GM21381 (cell line): ENCODE measurements around the gene ANKRD11.
A peak's percentile ranks its signal among the peaks of the same experiment; 100 is the strongest.

ENCODE experiments used
- ATAC-seq: cut with Tn5 transposase; IDR thresholded peaks from one replicate; pipeline ENCODE4 v1.9.1; 2021; ENCODE audit warnings: mild to moderate bottlenecking, moderate library complexity; ENCODE audit not compliant: unreplicated experiment

The ANKRD11 gene

DNA sequence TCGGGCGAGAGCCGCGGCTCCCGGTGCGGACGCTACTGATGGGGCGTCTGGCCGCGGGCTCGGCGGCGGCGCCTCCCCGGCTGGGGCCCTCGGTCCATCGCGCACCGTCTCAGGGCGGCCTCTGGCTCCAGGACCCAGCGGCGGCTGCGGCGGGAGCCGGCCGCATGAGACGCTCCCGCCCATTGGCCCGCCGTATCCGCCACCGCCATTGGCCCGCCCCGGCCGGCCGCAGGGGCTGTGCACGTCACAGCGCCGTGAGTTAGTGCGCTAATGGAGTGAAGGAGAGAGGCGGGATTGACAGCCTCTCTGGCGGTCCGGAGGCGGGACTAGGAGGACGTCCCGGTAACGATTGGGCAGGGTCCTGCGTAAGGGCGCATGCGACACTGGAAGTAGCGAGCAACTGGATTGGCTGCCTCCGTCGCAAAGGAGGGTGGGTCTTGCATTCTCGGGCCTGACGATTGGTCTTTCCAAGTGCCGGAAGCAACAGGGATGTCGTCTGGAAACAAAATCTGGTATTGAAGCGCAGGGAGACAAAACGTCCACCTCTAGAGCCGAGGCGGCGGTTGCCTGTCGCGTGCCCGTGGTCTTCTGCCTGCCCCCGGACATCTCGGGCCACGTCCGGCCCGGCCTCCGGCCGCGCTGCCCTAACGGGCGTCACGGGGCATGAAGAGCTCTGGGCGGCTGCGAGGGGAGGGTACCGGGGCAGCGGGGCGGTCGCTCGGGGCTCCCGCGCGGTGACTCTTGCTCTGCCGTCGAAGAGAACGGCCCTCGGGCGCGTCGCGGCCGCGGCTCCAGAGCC lies at the start of gene ANKRD11:
TSS of gene ANKRD11 (minus strand) at position 123 of the 799 bp plus-strand sequence. CDS start 173,542 bp downstream, outside the sequence.
- peak; percentile 80 for ATAC-seq

- ATAC-seq = no peak
Measured at GRCh38 chr16:89538286-89538685, 47.9 kb upstream of the ANKRD11 start.

DNA sequence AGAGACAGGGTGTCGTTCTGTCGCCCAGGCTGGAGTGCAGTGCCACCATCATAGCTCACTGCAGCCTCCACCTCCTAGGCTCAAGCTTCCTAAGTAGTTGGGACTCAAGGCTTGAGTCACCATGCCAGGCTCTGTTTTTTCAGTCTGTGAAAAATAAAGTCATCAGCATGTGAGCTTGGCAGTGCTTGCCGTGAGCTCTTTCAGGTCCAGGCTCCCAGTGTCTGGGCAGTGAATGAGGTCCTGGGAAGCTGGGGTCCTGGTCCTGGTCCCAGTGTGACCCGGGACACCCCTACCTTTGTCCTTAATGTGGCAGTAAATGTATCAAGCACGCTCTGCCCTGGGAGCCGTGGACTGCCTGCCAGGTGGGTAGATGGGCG lies 47.2 kb upstream of the ANKRD11 start:
- ATAC-seq = no peak

- ATAC-seq = no peak
Measured at GRCh38 chr16:89536886-89537548, 46.7 kb upstream of the ANKRD11 start.

DNA sequence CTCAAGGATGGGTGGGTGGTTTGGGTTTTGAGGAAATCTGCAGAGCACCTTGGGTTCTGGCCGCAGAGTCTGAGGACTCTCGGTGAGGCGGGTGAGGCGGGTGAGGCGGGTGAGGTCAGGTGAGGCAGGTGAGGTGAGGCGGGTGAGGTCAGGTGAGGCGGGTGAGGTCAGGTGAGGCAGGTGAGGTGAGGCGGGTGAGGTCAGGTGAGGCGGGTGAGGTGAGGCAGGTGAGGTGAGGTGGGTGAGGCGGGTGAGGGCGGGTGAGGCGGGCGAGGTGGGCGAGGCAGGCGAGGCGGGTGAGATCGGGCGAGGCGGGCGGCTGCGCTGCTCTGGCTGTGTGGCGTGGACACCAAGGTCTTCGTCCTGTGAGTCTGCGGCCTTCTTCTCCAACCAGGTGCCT lies 46.0 kb upstream of the ANKRD11 start:
- ATAC-seq = no peak

GRCh38 chr16:89534252-89534756 lies 43.9 kb upstream of the ANKRD11 start:
- ATAC-seq = no peak

DNA sequence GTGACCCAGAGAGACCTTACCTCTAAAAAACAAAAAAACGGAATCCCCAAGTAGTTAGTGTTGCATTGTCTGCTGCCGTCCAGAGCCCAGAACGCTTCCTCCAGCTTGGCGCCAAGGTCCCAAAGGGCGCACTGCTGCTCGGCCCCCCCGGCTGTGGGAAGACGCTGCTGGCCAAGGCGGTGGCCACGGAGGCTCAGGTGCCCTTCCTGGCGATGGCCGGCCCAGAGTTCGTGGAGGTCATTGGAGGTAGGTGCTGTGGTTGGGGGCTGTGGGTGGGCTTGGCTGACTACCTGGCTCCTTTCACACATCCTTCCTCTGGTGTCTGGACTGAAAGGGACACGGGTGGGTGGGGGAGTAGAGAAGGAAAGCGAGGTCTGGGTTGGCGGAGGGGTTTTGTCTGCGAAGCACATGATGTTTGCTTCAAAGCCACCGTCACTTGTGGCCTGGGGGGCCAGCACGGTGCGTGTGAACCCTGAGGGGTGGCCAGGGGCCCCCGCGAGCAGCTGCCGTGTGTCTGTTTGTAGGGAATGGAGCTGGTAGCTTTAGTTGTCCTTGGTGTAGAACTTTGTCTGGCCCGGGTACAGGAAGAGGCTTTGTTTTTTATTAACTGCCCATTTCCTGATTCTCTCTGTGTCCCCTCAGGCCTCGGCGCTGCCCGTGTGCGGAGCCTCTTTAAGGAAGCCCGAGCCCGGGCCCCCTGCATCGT lies 41.6 kb upstream of the ANKRD11 start:
- no peak for ATAC-seq

GRCh38 chr16:89530401-89531381 lies 40.3 kb upstream of the ANKRD11 start:
- ATAC-seq = no peak

DNA sequence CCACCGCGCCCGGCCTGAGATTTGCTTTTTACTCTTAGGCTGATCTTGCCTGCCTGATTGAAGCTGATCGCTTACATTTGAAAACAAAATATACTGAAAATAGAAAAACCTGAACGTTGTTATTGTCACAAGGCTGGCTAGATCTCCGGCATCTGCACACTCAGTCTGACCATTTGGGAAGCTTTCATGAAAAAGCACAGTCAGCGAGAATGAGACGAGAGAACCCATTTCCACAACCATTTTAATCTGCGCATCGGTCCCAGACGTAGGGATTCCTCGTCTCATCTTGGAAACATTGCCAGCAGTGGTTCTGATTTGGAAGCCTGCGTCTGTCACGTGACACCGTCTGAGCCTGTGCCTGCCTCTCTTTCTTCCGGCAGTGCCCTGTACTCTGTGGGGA lies 38.7 kb upstream of the ANKRD11 start:
- ATAC-seq = no peak

DNA sequence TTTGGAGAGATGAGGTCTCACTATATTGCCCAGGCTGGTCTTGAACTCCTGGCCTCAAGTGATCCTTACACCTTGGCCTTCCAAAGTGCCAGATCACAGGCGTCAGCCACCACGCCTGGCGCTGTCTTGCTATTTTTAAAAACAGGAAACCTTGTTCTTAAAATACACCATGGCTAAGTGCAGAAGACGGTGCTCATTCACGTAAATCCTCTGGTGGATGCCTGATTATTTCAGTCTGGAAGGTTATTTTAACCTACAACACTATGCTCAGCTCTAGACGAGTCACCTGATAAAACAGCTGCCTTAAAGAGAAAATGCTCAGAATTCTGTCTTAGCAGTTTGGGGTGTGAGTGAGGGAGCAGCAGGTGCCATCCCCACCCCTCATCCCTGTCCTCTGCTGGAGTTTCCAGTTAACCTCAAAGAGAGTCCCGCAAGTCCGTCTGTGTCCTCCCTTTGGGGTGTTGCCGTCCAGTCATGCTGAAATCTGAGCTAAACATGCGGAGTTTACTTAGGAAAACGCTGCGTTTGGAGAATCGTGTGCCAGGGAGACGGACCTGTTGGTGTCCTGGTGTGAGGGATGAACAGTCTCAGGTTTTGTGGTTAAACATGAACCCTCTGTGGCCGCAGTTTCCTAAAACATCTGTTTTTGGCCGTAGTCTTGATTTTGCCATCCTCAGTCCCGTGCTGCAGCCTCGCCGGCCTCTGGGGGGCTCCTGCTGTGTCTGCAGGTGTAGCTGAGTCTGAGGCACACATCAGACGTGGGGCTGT lies 35.0 kb upstream of the ANKRD11 start:
- ATAC-seq = no peak

- no peak for ATAC-seq
Measured at GRCh38 chr16:89523680-89524344, 33.5 kb upstream of the ANKRD11 start.

- ATAC-seq = no peak
Measured at GRCh38 chr16:89522287-89522686, 31.9 kb upstream of the ANKRD11 start.

- ATAC-seq = no peak
Measured at GRCh38 chr16:89519881-89520280, 29.5 kb upstream of the ANKRD11 start.

GRCh38 chr16:89517128-89517527 lies 26.8 kb upstream of the ANKRD11 start:
- no peak for ATAC-seq

- ATAC-seq = no peak
Measured at GRCh38 chr16:89512453-89512852, 22.1 kb upstream of the ANKRD11 start.

DNA sequence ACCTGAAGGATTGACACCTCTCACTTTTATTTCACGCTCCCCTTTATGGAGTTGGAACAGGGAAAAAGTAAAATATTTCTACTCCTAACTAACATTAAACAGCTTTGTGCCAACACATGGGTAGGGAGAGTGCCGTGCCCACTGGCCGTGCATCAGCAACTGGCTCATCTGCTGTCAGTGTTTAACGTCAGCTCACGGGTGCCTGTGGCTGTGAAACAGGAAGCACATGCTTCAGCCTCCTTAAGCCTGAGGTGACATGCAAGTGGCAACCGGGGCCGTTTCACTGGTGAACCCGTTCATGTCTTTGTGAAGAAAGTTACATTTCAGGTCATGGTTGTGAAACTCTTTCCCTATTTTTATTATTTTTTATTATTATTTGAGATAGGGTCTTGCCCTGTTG lies 21.0 kb upstream of the ANKRD11 start:
- ATAC-seq = no peak

DNA sequence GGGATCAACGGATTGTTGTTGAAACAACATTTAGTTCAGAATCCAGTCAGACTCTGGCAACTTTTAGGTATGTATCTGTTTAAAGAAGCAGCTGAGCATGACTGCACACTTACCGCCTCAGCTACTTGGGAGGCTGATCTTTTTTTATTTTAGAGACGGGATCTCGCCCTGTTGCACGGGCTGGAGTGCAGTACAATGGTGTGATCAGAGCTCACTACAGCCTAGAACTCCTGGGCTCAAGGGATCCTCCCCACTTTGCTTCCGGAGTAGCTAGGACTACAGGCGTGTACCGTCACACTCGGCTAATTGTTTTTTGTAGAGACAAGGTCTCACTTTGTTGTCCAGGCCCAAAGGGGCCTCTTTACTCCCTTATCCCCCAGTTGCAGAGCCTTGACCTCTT lies 20.2 kb upstream of the ANKRD11 start:
- ATAC-seq = no peak

DNA sequence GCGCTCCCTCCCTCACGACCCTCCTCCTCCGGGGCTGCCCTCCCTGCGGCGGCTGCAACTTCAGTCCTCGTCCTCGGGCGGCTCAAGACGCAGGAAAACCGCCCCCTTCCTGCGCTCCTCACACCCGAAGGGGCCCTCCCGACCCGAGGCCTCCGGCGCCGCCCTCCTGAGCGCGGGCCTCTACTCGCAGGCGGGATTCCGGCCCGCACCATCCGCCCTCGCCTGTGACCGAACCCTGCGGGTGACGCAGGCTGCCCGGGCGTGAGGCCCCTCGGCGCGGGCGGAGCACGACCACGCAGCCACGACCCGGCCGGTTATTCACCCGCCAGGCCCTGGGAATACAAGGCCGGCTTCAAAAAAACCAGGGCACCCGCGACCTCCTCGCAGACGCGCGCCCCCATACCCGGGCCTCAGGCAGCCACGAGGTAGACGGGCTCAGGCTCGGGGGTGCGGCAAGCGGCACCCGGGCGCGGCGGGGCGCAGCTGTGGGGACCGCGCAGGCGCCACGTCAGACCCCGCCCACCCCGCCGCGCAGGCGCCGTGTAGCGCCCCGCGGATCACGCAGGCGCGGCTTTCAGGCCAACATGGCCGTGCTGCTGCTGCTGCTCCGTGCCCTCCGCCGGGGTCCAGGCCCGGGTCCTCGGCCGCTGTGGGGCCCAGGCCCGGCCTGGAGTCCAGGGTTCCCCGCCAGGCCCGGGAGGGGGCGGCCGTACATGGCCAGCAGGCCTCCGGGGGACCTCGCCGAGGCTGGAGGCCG lies 17.7 kb upstream of the ANKRD11 start, which contains the start of gene SPG7:
TSS of gene SPG7 (plus strand) at position 570 of the 757 bp plus-strand sequence. CDS start at position 585, 15 bp downstream.
- peak; percentile 60 for ATAC-seq
